Keratinocyte (primary cell): ENCODE results near the gene NCKAP5.

ENCODE experiments used
- EZH2 ChIP-seq: IDR thresholded peaks from one replicate; pipeline ENCODE4 v1.6.1; 2012; ENCODE audit warnings: inconsistent platforms, mild to moderate bottlenecking, low read length, moderate library complexity
- TF ChIP-seq, protein P1 (sequence below), 3 experiments: IDR thresholded peaks in 1 of 3; conservative IDR thresholded peaks in 1 of 3; optimal IDR thresholded peaks in 1 of 3; 2 replicates in 2 of 3; 3 replicates in 1 of 3; pipeline versions ENCODE3 to v1.5.1; 2011; ENCODE audit warnings: low read length in 3 of 3, mild to moderate bottlenecking in 3 of 3, moderate library complexity in 2 of 3, control low read depth in 1 of 3, inconsistent platforms in 1 of 3; ENCODE audit not compliant: insufficient read depth in 2 of 3; ENCODE audit errors: extremely low read depth in 1 of 3

DNA sequence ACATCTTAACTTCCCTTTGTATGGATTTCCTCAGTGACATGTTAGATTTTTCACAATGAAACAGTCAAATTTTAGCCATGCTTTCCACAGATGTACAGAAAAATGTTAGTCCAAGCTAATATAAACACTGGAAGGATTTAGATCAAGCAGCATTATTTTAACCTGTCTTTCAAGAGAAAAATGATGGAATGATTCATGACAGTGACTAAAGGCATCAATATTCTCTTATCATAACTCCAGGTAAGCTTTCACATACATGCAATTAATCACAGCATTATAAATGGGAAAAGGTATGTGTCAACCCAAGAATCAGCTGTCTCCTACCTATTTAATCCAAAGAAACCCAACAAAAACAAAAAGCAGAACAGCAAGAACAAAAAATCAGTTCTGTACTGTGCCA is 92.7 kb downstream of the NCKAP5 start:
- no peak for TF ChIP-seq EZH2
- TF ChIP-seq, protein P1, sequence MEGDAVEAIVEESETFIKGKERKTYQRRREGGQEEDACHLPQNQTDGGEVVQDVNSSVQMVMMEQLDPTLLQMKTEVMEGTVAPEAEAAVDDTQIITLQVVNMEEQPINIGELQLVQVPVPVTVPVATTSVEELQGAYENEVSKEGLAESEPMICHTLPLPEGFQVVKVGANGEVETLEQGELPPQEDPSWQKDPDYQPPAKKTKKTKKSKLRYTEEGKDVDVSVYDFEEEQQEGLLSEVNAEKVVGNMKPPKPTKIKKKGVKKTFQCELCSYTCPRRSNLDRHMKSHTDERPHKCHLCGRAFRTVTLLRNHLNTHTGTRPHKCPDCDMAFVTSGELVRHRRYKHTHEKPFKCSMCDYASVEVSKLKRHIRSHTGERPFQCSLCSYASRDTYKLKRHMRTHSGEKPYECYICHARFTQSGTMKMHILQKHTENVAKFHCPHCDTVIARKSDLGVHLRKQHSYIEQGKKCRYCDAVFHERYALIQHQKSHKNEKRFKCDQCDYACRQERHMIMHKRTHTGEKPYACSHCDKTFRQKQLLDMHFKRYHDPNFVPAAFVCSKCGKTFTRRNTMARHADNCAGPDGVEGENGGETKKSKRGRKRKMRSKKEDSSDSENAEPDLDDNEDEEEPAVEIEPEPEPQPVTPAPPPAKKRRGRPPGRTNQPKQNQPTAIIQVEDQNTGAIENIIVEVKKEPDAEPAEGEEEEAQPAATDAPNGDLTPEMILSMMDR (optimal IDR thresholded peaks at IDR 0.05 in 1 of 3, IDR thresholded peaks at IDR 0.05 in 1 of 3, conservative IDR thresholded peaks at IDR 0.05 in 1 of 3; ENCODE audit: extremely low read depth in 1 of 3, insufficient read depth in 2 of 3, low read length in 3 of 3): no peak
